NOMO-1 (cell line): ENCODE results near the gene RLN3.

Experiments used
- DNase-seq, 2 experiments: peaks; one replicate each; lab custom pipeline; 2025; ENCODE audit not compliant: unreplicated experiment in 2 of 2; lab: John Stamatoyannopoulos, UW

The RLN3 gene

GRCh38 chr19:14073261-14073924 is 45.4 kb downstream of the RLN3 start:
- peak; percentile 64 to 69 for DNase-seq

- no peak for DNase-seq
These were observed 46.2 kb downstream of the RLN3 start for GRCh38 chr19:14073925-14074838.

GRCh38 chr19:14078411-14078810 is 50.5 kb downstream of the RLN3 start:
- DNase-seq, result no peak
